ENCODE results near the gene ZNF217. TPM values are rescaled to one million over a fixed set of nuclear protein-coding genes. Genes with fewer than 3 reads are reported as not detected.

Gene ZNF217
- total and polyA plus RNA-seq, 9 of the 15 experiments (the other 6 are each of a cell fraction or from before 2014, with no cell fraction given), result 3.0 to 41.8 (median 16.8) TPM

- H3K27ac ChIP-seq (ENCODE audit: extremely low read depth, low read depth, low read length), result no peak overlapping the region
- peaks cover 9 to 15% of the 10 kb centered on the region in 2 experiments for H3K27me3 ChIP-seq (ENCODE audit: control insufficient read depth in 2 of 2, insufficient read depth in 2 of 2, low read length in 2 of 2)
- no peak overlapping the region for H3K9ac ChIP-seq (ENCODE audit: insufficient read depth in 1 of 2, low read depth in 2 of 2, low read length in 2 of 2)
- ChIA-PET CTCF (ENCODE audit: low intra/inter-chr PET ratio) (no interaction called here), POLR2A (interaction anchor here (0.7 kb wide), 1 partner anchor 240 kb away, joined by 3 read pairs; no protein-coding TSS in a partner anchor)
- 0% methylated on average over 4 of the region's 4 CpGs for WGBS (ENCODE audit: insufficient coverage, low coverage, missing lambda C conversion rate)
- H3K9me3 ChIP-seq (replicated peaks; ENCODE audit: control insufficient read depth, insufficient read depth, low read depth, low read length), result no peaks in the 10 kb centered on the region
- H2AFZ ChIP-seq (ENCODE audit: low read depth, low read length), result no peak overlapping the region
- H4K20me1 ChIP-seq (replicated peaks; ENCODE audit: control insufficient read depth, insufficient read depth, low read length), result no peaks in the 10 kb centered on the region
- DNase-seq (ENCODE audit: extremely low read depth in 1 of 4, low spot score in 3 of 4), result no peak
- H3K4me2 ChIP-seq (ENCODE audit: insufficient read depth, low read length), result no peak overlapping the region
- H3K4me1 ChIP-seq (replicated peaks in 1 of 2; ENCODE audit: control insufficient read depth in 2 of 2, insufficient read depth in 2 of 2, low read length in 2 of 2), result no peaks in the 10 kb centered on the region
- H3K79me2 ChIP-seq (ENCODE audit: control insufficient read depth, insufficient read depth, low read length), result no peaks in the 10 kb centered on the region
- in situ Hi-C loops (cut with MboI) (no loop called here), intact Hi-C loops (cut with micrococcal nuclease) (no loop called here)
- no TSS peak for BruUV-seq (replicated peaks)
- no peak for ATAC-seq
- H3K36me3 ChIP-seq (ENCODE audit: control insufficient read depth, insufficient read depth, low read length), result no peaks in the 10 kb centered on the region
- no peaks in the 10 kb centered on the region for H3K9me1 ChIP-seq (ENCODE audit: control insufficient read depth, insufficient read depth, low read length)
- FAIRE-seq, result no peak
- no peak overlapping the region for H3K4me3 ChIP-seq
- TF ChIP-seq RBM17 (IDR thresholded peaks at IDR 0.05; ENCODE audit: borderline replicate concordance, low read depth, low read length), result no peak
- no peak for TF ChIP-seq BDP1 (IDR thresholded peaks at IDR 0.05; ENCODE audit: insufficient read depth, insufficient read length)
- no peak for TF ChIP-seq HOMEZ (CRISPR knock-in tag; IDR thresholded peaks at IDR 0.05)
- TF ChIP-seq PHF20 (IDR thresholded peaks at IDR 0.05; ENCODE audit: partially characterized antibody), result no peak
- TF ChIP-seq HDGF (IDR thresholded peaks at IDR 0.05), result no peak
- no peak for TF ChIP-seq BMI1 (IDR thresholded peaks at IDR 0.05; ENCODE audit: low read length)
- no peak for TF ChIP-seq KDM2B (CRISPR knock-in tag; IDR thresholded peaks at IDR 0.05)
- no peak for TF ChIP-seq ZC3H4 (CRISPR knock-in tag; IDR thresholded peaks at IDR 0.05; ENCODE audit: borderline replicate concordance)
- no peak for TF ChIP-seq FOSL1 (tag; conservative IDR thresholded peaks at IDR 0.05)
- no peak for TF ChIP-seq RFX1 (IDR thresholded peaks at IDR 0.05)
- TF ChIP-seq JUND (IDR thresholded peaks at IDR 0.05; ENCODE audit: borderline replicate concordance, low read depth, low read length), result no peak
- TF ChIP-seq JUND (tag; IDR thresholded peaks at IDR 0.05; ENCODE audit: borderline replicate concordance, low read depth, low read length), result no peak
- TF ChIP-seq, protein P1, sequence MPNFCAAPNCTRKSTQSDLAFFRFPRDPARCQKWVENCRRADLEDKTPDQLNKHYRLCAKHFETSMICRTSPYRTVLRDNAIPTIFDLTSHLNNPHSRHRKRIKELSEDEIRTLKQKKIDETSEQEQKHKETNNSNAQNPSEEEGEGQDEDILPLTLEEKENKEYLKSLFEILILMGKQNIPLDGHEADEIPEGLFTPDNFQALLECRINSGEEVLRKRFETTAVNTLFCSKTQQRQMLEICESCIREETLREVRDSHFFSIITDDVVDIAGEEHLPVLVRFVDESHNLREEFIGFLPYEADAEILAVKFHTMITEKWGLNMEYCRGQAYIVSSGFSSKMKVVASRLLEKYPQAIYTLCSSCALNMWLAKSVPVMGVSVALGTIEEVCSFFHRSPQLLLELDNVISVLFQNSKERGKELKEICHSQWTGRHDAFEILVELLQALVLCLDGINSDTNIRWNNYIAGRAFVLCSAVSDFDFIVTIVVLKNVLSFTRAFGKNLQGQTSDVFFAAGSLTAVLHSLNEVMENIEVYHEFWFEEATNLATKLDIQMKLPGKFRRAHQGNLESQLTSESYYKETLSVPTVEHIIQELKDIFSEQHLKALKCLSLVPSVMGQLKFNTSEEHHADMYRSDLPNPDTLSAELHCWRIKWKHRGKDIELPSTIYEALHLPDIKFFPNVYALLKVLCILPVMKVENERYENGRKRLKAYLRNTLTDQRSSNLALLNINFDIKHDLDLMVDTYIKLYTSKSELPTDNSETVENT (CRISPR knock-in tag; IDR thresholded peaks at IDR 0.05), result no peak
- TF ChIP-seq KHSRP (IDR thresholded peaks at IDR 0.05), result no peak
- TF ChIP-seq, protein P2, sequence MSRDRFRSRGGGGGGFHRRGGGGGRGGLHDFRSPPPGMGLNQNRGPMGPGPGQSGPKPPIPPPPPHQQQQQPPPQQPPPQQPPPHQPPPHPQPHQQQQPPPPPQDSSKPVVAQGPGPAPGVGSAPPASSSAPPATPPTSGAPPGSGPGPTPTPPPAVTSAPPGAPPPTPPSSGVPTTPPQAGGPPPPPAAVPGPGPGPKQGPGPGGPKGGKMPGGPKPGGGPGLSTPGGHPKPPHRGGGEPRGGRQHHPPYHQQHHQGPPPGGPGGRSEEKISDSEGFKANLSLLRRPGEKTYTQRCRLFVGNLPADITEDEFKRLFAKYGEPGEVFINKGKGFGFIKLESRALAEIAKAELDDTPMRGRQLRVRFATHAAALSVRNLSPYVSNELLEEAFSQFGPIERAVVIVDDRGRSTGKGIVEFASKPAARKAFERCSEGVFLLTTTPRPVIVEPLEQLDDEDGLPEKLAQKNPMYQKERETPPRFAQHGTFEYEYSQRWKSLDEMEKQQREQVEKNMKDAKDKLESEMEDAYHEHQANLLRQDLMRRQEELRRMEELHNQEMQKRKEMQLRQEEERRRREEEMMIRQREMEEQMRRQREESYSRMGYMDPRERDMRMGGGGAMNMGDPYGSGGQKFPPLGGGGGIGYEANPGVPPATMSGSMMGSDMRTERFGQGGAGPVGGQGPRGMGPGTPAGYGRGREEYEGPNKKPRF (IDR thresholded peaks at IDR 0.05; ENCODE audit: low read depth, low read length), result no peak
- TF ChIP-seq SREBF1 (IDR thresholded peaks at IDR 0.05; ENCODE audit: borderline replicate concordance, low read depth, low read length), result no peak
- TF ChIP-seq GATA2 (CRISPR knock-in tag; IDR thresholded peaks at IDR 0.05), result no peak
- TF ChIP-seq USF1 (CRISPR knock-in tag; IDR thresholded peaks at IDR 0.05), result no peak
- TF ChIP-seq SNAPC5 (CRISPR knock-in tag; IDR thresholded peaks at IDR 0.05), result no peak
These were observed 57.8 kb downstream of the ZNF217 start for GRCh38 chr20:53535878-53536277.
